ENCODE measurements around the gene PIGP.

GRCh38 chr21:37106998-37107397, 34.1 kb upstream of the PIGP start:
- TF ChIP-seq CCAR2 (optimal IDR thresholded peaks at IDR 0.05; ENCODE audit: low read depth, low read length) (no peak), SMAD1 (CRISPR knock-in tag; IDR thresholded peaks at IDR 0.05; ENCODE audit: borderline replicate concordance, low read depth) (no peak), ZNF75D (CRISPR knock-in tag; IDR thresholded peaks at IDR 0.05; ENCODE audit: borderline replicate concordance) (no peak), HOXA3 (CRISPR knock-in tag; IDR thresholded peaks at IDR 0.05) (no peak), NR3C1 (CRISPR knock-in tag; IDR thresholded peaks at IDR 0.05) (no peak), IRX3 (CRISPR knock-in tag; IDR thresholded peaks at IDR 0.05; ENCODE audit: borderline replicate concordance, low read depth) (no peak), ZBTB26 (CRISPR knock-in tag; IDR thresholded peaks at IDR 0.05; ENCODE audit: borderline replicate concordance) (no peak), TAF15 (IDR thresholded peaks at IDR 0.05; ENCODE audit: low read depth, low read length, poor library complexity, severe bottlenecking) (no peak), MTA3 (CRISPR knock-in tag; IDR thresholded peaks at IDR 0.05) (no peak), ZSCAN30 (CRISPR knock-in tag; IDR thresholded peaks at IDR 0.05) (no peak), ZNF335 (CRISPR knock-in tag; IDR thresholded peaks at IDR 0.05) (no peak), ZNF12 (CRISPR knock-in tag; IDR thresholded peaks at IDR 0.05) (no peak), TCF7 (IDR thresholded peaks at IDR 0.05; ENCODE audit: low read depth) (no peak)
